Caco-2 (cell line): Measurements from ENCODE around the gene VTI1A. TPM values are rescaled to one million over a fixed set of nuclear protein-coding genes. Genes with fewer than 3 reads are reported as not detected.

Experiments used
- BruUV-seq: library from RNA; stranded (reverse); fragments of 400-500 nt; replicated peaks from 2 replicates; lab custom pipeline; 2021; lab: Mats Ljungman, UMichigan
- CTCF ChIA-PET: fragments of 300-600 bp; sonication (Branson Sonifier 250); formaldehyde crosslinking; loops from one replicate; lab custom pipeline; 2022; ENCODE audit warnings: antibody characterized with exemption; lab: Charles Lee
- POLR2A ChIA-PET: fragments of 300-600 bp; sonication (Branson Sonifier 250); formaldehyde crosslinking; loops from one replicate; lab custom pipeline; 2022; ENCODE audit warnings: antibody characterized with exemption; lab: Charles Lee
- DNase-seq, 2 experiments: peaks; one replicate each; pipeline versions ENCODE4 v3.0.0 to v3.0.0-alpha.2; 2020 to 2022
- H3K27me3 ChIP-seq: replicated peaks from 2 replicates; pipeline ENCODE4 v1.6.0; 2011; ENCODE audit warnings: low read length; ENCODE audit not compliant: control insufficient read depth, insufficient read depth
- H3K36me3 ChIP-seq: 2 replicates; pipeline ENCODE4 v1.5.1; 2011; ENCODE audit warnings: low read length; ENCODE audit not compliant: control insufficient read depth, insufficient read depth
- H3K4me1 ChIP-seq: fragments of 250-450 bp; sonication (Bioruptor Pico); 2 replicates; pipeline ENCODE4 v1.5.1; 2020; ENCODE audit warnings: mild to moderate bottlenecking
- H3K4me3 ChIP-seq: 2 replicates; pipeline ENCODE4 v1.5.1; 2011; ENCODE audit warnings: low read depth, mild to moderate bottlenecking, control low read depth, low read length
- H3K9me3 ChIP-seq: fragments of 250-450 bp; sonication (Bioruptor Pico); 2 replicates; pipeline ENCODE4 v1.5.1; 2020; ENCODE audit warnings: mild to moderate bottlenecking, moderate library complexity
- H3K27ac Mint-ChIP-seq: one replicate; pipeline ENCODE4 v1.8.0; 2022; ENCODE audit warnings: mixed read lengths; ENCODE audit not compliant: unreplicated experiment
- H3K27me3 Mint-ChIP-seq: one replicate; pipeline ENCODE4 v1.8.0; 2022; ENCODE audit warnings: mixed read lengths; ENCODE audit not compliant: insufficient read depth, unreplicated experiment
- H3K36me3 Mint-ChIP-seq: one replicate; pipeline ENCODE4 v1.8.0; 2022; ENCODE audit warnings: mild to moderate bottlenecking, mixed read lengths; ENCODE audit not compliant: insufficient read depth, unreplicated experiment
- H3K4me1 Mint-ChIP-seq: one replicate; pipeline ENCODE4 v1.8.0; 2022; ENCODE audit warnings: low read depth, mixed read lengths; ENCODE audit not compliant: unreplicated experiment
- H3K4me3 Mint-ChIP-seq: one replicate; pipeline ENCODE4 v1.8.0; 2022; ENCODE audit warnings: mild to moderate bottlenecking, moderate library complexity, mixed read lengths; ENCODE audit not compliant: unreplicated experiment
- H3K9me3 Mint-ChIP-seq: one replicate; pipeline ENCODE4 v1.8.0; 2022; ENCODE audit warnings: mixed read lengths; ENCODE audit not compliant: unreplicated experiment
- intact Hi-C: fragments of 100-400 bp; cut with micrococcal nuclease; formaldehyde crosslinking; loops from one replicate; pipeline ENCODE4 v1.10.0; 2022; ENCODE audit not compliant: unreplicated experiment
- total RNA-seq: library from RNA; stranded (reverse); gene quantifications from 2 replicates; pipeline ENCODE4 v1.2.3, GENCODE V29; 2022
- TF ChIP-seq, protein P1 (sequence below), 2 experiments: fragments of 200-600 bp in 1 of 2; IDR thresholded peaks; 1 replicate in 1 of 2; 2 replicates in 1 of 2; pipeline versions ENCODE4 v1.5.1 to v1.8.0; 2011 to 2022; ENCODE audit warnings: antibody characterized with exemption in 1 of 2, control low read depth in 1 of 2, inconsistent platforms in 1 of 2, low read depth in 1 of 2, low read length in 1 of 2, mild to moderate bottlenecking in 1 of 2, moderate library complexity in 1 of 2; ENCODE audit not compliant: insufficient read depth in 1 of 2, severe bottlenecking in 1 of 2, unreplicated experiment in 1 of 2

Gene VTI1A
- total RNA-seq, 1 experiment from 2014 or later, result 45.6 TPM

DNA sequence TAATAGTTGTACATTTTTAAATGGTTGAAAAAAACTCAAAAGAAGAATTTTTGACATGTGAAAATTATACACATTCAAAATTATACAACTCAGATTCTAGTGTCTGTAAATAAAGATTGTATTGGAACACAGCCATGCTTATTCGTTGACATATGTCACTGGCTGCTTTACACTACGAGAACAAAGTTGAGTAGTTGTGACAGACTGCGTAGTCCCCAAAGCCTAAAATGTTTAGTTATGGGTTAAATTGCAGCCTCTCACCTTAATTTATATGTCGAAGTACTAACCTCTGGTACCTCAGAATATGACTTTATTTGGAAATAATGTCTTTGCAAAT, 358.2 kb downstream of the VTI1A start:
- no peaks in the 10 kb centered on the region for H3K27me3 Mint-ChIP-seq
- Histone ChIP-seq H3K36me3 (no peaks in the 10 kb centered on the region), H3K4me3 (no peak overlapping the region), H3K9me3 (no peaks in the 10 kb centered on the region), H3K27me3 (no peaks in the 10 kb centered on the region), H3K4me1 (peaks cover 37% of the 10 kb centered on the region)
- intact Hi-C loops, result no loop called here
- no peak overlapping the region for H3K4me3 Mint-ChIP-seq
- H3K9me3 Mint-ChIP-seq, result no peaks in the 10 kb centered on the region
- no peak for DNase-seq
- ChIA-PET POLR2A (no interaction called here), CTCF (no interaction called here)
- peaks cover 20% of the 10 kb centered on the region for H3K4me1 Mint-ChIP-seq
- BruUV-seq, result no TSS peak
- TF ChIP-seq, protein P1, sequence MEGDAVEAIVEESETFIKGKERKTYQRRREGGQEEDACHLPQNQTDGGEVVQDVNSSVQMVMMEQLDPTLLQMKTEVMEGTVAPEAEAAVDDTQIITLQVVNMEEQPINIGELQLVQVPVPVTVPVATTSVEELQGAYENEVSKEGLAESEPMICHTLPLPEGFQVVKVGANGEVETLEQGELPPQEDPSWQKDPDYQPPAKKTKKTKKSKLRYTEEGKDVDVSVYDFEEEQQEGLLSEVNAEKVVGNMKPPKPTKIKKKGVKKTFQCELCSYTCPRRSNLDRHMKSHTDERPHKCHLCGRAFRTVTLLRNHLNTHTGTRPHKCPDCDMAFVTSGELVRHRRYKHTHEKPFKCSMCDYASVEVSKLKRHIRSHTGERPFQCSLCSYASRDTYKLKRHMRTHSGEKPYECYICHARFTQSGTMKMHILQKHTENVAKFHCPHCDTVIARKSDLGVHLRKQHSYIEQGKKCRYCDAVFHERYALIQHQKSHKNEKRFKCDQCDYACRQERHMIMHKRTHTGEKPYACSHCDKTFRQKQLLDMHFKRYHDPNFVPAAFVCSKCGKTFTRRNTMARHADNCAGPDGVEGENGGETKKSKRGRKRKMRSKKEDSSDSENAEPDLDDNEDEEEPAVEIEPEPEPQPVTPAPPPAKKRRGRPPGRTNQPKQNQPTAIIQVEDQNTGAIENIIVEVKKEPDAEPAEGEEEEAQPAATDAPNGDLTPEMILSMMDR (IDR thresholded peaks at IDR 0.05; ENCODE audit: insufficient read depth in 1 of 2, low read depth in 1 of 2, low read length in 1 of 2, severe bottlenecking in 1 of 2, unreplicated experiment in 1 of 2), result no peak
- H3K36me3 Mint-ChIP-seq, result peaks cover 14% of the 10 kb centered on the region
- no peak overlapping the region for H3K27ac Mint-ChIP-seq

DNA sequence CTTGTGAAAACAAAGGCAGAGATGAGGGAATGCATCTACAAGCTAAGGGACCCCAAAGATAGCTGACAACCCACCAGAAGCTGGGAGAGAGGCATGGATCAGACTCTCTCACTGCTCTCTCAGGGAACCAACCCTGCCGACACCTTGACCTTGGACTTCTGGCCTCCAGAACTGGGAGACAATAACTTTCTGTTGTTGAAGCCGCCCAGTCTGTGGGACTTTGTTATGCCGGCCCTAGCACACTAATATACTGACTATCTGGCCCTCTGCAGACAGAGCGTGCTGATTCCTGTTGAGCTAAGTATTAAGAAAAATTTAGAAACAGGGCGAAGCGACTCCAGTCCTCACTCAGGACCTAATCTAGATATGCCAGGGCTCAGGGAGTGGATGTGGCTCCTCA, 358.7 kb downstream of the VTI1A start:
- no peaks in the 10 kb centered on the region for H3K36me3 ChIP-seq
- H3K4me1 ChIP-seq, result peaks cover 42% of the 10 kb centered on the region
- H3K9me3 ChIP-seq, result no peaks in the 10 kb centered on the region
- ChIA-PET CTCF (no interaction called here), POLR2A (no interaction called here)
- TF ChIP-seq, protein P1 (IDR thresholded peaks at IDR 0.05; ENCODE audit: insufficient read depth in 1 of 2, low read depth in 1 of 2, low read length in 1 of 2, severe bottlenecking in 1 of 2, unreplicated experiment in 1 of 2), result no peak
- intact Hi-C loops, result no loop called here
- DNase-seq, result no peak
- BruUV-seq, result no TSS peak
- H3K27ac Mint-ChIP-seq, result no peak overlapping the region
- no peaks in the 10 kb centered on the region for H3K27me3 Mint-ChIP-seq
- no peaks in the 10 kb centered on the region for H3K27me3 ChIP-seq
- H3K36me3 Mint-ChIP-seq, result peaks cover 19% of the 10 kb centered on the region
- H3K4me1 Mint-ChIP-seq, result peaks cover 20% of the 10 kb centered on the region
- H3K4me3 ChIP-seq, result no peak overlapping the region
- H3K9me3 Mint-ChIP-seq, result no peaks in the 10 kb centered on the region
- no peak overlapping the region for H3K4me3 Mint-ChIP-seq

DNA sequence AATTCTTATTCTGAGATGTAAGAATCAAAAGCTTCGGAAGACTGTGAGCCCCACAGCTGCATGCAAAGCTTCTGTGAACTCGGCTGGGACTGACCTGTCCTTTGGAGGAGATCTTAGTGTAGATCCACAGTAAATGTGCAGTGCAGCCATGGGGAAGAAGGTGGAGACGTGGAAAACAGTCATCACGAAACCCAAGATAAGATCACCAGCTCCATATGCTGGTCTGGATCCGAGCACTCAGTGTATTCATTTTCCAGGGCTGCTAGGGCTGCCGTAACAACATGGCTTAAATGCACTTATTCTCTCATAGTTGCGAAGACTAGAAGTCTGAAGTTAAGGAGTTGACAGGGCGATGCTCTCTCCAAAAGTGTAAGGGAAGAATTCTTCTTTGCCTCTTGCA, 360.0 kb downstream of the VTI1A start:
- H3K9me3 Mint-ChIP-seq, result no peaks in the 10 kb centered on the region
- TF ChIP-seq, protein P1 (IDR thresholded peaks at IDR 0.05; ENCODE audit: insufficient read depth in 1 of 2, low read depth in 1 of 2, low read length in 1 of 2, severe bottlenecking in 1 of 2, unreplicated experiment in 1 of 2), result no peak
- H3K27me3 Mint-ChIP-seq, result no peaks in the 10 kb centered on the region
- POLR2A ChIA-PET, result no interaction called here
- intact Hi-C loops, result no loop called here
- peaks cover 20% of the 10 kb centered on the region for H3K4me1 Mint-ChIP-seq
- Histone ChIP-seq H3K36me3 (no peaks in the 10 kb centered on the region), H3K9me3 (no peaks in the 10 kb centered on the region), H3K27me3 (no peaks in the 10 kb centered on the region), H3K4me1 (peaks cover 50% of the 10 kb centered on the region), H3K4me3 (no peak overlapping the region)
- CTCF ChIA-PET, result no interaction called here
- no TSS peak for BruUV-seq
- H3K27ac Mint-ChIP-seq, result no peak overlapping the region
- DNase-seq, result no peak
- H3K4me3 Mint-ChIP-seq, result no peak overlapping the region
- peaks cover 32% of the 10 kb centered on the region for H3K36me3 Mint-ChIP-seq
